Ishikawa (cell line): ENCODE data around the gene NT5C2.

Source experiments
- CEBPB ChIP-seq: IDR thresholded peaks from 2 replicates; pipeline ENCODE4 v1.6.1; 2012
- CREB1 ChIP-seq: IDR thresholded peaks from 2 replicates; pipeline ENCODE4 v1.6.1; 2012; ENCODE audit warnings: low read depth
- RAD21 ChIP-seq: IDR thresholded peaks from 2 replicates; pipeline ENCODE4 v1.6.1; 2012; ENCODE audit warnings: low read depth
- TEAD4 ChIP-seq: IDR thresholded peaks from 2 replicates; pipeline ENCODE4 v1.6.1; 2012
- YY1 ChIP-seq: IDR thresholded peaks from 2 replicates; pipeline ENCODE4 v1.6.1; 2012; ENCODE audit warnings: low read depth
- TF ChIP-seq, protein P1 (sequence below): IDR thresholded peaks from 2 replicates; pipeline ENCODE4 v1.6.1; 2012; ENCODE audit warnings: low read depth, mild to moderate bottlenecking

- TF ChIP-seq, protein P1, sequence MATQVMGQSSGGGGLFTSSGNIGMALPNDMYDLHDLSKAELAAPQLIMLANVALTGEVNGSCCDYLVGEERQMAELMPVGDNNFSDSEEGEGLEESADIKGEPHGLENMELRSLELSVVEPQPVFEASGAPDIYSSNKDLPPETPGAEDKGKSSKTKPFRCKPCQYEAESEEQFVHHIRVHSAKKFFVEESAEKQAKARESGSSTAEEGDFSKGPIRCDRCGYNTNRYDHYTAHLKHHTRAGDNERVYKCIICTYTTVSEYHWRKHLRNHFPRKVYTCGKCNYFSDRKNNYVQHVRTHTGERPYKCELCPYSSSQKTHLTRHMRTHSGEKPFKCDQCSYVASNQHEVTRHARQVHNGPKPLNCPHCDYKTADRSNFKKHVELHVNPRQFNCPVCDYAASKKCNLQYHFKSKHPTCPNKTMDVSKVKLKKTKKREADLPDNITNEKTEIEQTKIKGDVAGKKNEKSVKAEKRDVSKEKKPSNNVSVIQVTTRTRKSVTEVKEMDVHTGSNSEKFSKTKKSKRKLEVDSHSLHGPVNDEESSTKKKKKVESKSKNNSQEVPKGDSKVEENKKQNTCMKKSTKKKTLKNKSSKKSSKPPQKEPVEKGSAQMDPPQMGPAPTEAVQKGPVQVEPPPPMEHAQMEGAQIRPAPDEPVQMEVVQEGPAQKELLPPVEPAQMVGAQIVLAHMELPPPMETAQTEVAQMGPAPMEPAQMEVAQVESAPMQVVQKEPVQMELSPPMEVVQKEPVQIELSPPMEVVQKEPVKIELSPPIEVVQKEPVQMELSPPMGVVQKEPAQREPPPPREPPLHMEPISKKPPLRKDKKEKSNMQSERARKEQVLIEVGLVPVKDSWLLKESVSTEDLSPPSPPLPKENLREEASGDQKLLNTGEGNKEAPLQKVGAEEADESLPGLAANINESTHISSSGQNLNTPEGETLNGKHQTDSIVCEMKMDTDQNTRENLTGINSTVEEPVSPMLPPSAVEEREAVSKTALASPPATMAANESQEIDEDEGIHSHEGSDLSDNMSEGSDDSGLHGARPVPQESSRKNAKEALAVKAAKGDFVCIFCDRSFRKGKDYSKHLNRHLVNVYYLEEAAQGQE: no peak
- TF ChIP-seq CEBPB (no peak), YY1 (no peak), TEAD4 (no peak), RAD21 (no peak), CREB1 (no peak)
Measured at GRCh38 chr10:103047381-103047780, 145.7 kb downstream of the NT5C2 start.
